HepG2 (cell line): ENCODE measurements around the gene GNAS-AS1. TPM values are rescaled to one million over a fixed set of nuclear protein-coding genes. Genes with fewer than 3 reads are reported as not detected.
A peak's percentile ranks its signal among the peaks of the same experiment; 100 is the strongest.

ENCODE experiments used
- ATAC-seq: fragments of 200-7000 bp; cut with Tn5 transposase; 3 replicates; pipeline ENCODE4 v1.9.1; 2020; ENCODE audit warnings: mild to moderate bottlenecking, moderate library complexity
- BruUV-seq: library from RNA; stranded (reverse); fragments of 400-500 nt; replicated peaks from 2 replicates; lab custom pipeline; 2021; lab: Mats Ljungman, UMichigan
- CTCF ChIA-PET: fragments of 300-600 bp; formaldehyde crosslinking; extraction: SDS; loops from one replicate; lab custom pipeline; 2021; ENCODE audit warnings: low total read pairs, inconsistent platforms, low intra/inter-chr PET ratio; lab: Yijun Ruan, JAX
- POLR2A ChIA-PET: fragments of 350-600 bp; sonication (Branson Sonifier 250); formaldehyde crosslinking; loops from one replicate; lab custom pipeline; 2020; ENCODE audit warnings: antibody characterized with exemption, inconsistent platforms; lab: Yijun Ruan, JAX
- DNase-seq: peaks from one replicate; pipeline ENCODE4 v3.0.0-alpha.2; 2015; ENCODE audit warnings: low spot score
- FAIRE-seq: peaks from 3 replicates; lab custom pipeline; 2011; peaks lifted over from hg19 to GRCh38; lab: Jason Lieb, UNC
- H2AFZ ChIP-seq: one replicate; pipeline ENCODE4 v1.6.1; 2011; ENCODE audit warnings: low read length, inconsistent platforms
- H3K27ac ChIP-seq: fragments of 300-600 bp; 3 replicates; pipeline ENCODE4 v1.8.0; 2011; ENCODE audit warnings: mixed run types, mild to moderate bottlenecking, mixed read lengths, low read length, inconsistent platforms; ENCODE audit not compliant: insufficient read depth; ENCODE audit errors: extremely low read length
- H3K27me3 ChIP-seq, 2 experiments: fragments of 200-600 bp in 1 of 2; 2 replicates in 1 of 2; 3 replicates in 1 of 2; pipeline versions ENCODE4 v1.6.0 to v1.8.0; 2011; ENCODE audit warnings: low read length in 2 of 2, mild to moderate bottlenecking in 2 of 2, moderate library complexity in 2 of 2, inconsistent platforms in 1 of 2; ENCODE audit not compliant: insufficient read depth in 2 of 2, control insufficient read depth in 1 of 2
- H3K36me3 ChIP-seq, 2 experiments: fragments of 200-600 bp in 1 of 2; replicated peaks in 1 of 2; 2 replicates in 1 of 2; 3 replicates in 1 of 2; pipeline versions ENCODE4 v1.5.1 to v1.8.0; 2011; ENCODE audit warnings: low read length in 2 of 2, inconsistent platforms in 1 of 2; ENCODE audit not compliant: insufficient read depth in 2 of 2, control insufficient read depth in 1 of 2
- H3K4me1 ChIP-seq: 2 replicates; pipeline ENCODE4 v1.5.1; 2012; ENCODE audit warnings: low read length, inconsistent platforms; ENCODE audit not compliant: insufficient read depth
- H3K4me2 ChIP-seq: 2 replicates; pipeline ENCODE4 v1.6.0; 2011; ENCODE audit warnings: low read depth, low read length, inconsistent platforms
- H3K4me3 ChIP-seq, 3 experiments: fragments of 200-600 bp in 1 of 3; sonication (generic), shearing (Covaris generic) in 1 of 3; replicated peaks in 1 of 3; 2 replicates each; pipeline ENCODE4 v1.5.1; 2011 to 2016; ENCODE audit warnings: low read length in 3 of 3, inconsistent platforms in 2 of 3, low read depth in 2 of 3, mild to moderate bottlenecking in 2 of 3, control low read depth in 1 of 3, mixed read lengths in 1 of 3; ENCODE audit not compliant: insufficient read depth in 1 of 3
- H3K79me2 ChIP-seq: one replicate; pipeline ENCODE4 v1.6.1; 2011; ENCODE audit warnings: low read length, inconsistent platforms; ENCODE audit not compliant: insufficient read depth
- H3K9ac ChIP-seq: 2 replicates; pipeline ENCODE4 v1.6.0; 2011; ENCODE audit warnings: mild to moderate bottlenecking, low read depth, low read length, inconsistent platforms; ENCODE audit not compliant: insufficient read depth
- H3K9me3 ChIP-seq: 2 replicates; pipeline ENCODE4 v1.5.1; 2012; ENCODE audit warnings: mild to moderate bottlenecking, low read length
- H4K20me1 ChIP-seq: 2 replicates; pipeline ENCODE4 v1.6.0; 2011; ENCODE audit warnings: inconsistent platforms, mild to moderate bottlenecking, low read length, moderate library complexity; ENCODE audit not compliant: insufficient read depth
- EED ChIP-seq: sonication (generic); formaldehyde crosslinking; IDR thresholded peaks from 2 replicates; pipeline ENCODE4 v1.5.0; 2020; ENCODE audit warnings: mild to moderate bottlenecking, missing genetic modification reagents
- HDAC1 ChIP-seq: sonication (generic); formaldehyde crosslinking; IDR thresholded peaks from 2 replicates; pipeline ENCODE4 v1.5.1; 2020; ENCODE audit warnings: mild to moderate bottlenecking, missing genetic modification reagents
- HOXA7 ChIP-seq: sonication (generic); formaldehyde crosslinking; IDR thresholded peaks from 2 replicates; pipeline ENCODE4 v1.8.1; 2022; ENCODE audit warnings: mild to moderate bottlenecking, missing genetic modification reagents, moderate library complexity
- MXI1 ChIP-seq: IDR thresholded peaks from 3 replicates; pipeline ENCODE4 v1.6.1; 2012; ENCODE audit warnings: low read depth, low read length, inconsistent platforms, borderline replicate concordance
- SRY ChIP-seq: sonication (generic); formaldehyde crosslinking; IDR thresholded peaks from 2 replicates; pipeline ENCODE4 v1.8.0; 2022; ENCODE audit warnings: mild to moderate bottlenecking, missing genetic modification reagents
- ZNF17 ChIP-seq: sonication (generic); formaldehyde crosslinking; IDR thresholded peaks from 2 replicates; pipeline ENCODE4 v1.5.0; 2020; ENCODE audit warnings: mild to moderate bottlenecking, missing genetic modification reagents
- ZNF20 ChIP-seq: sonication (generic); formaldehyde crosslinking; IDR thresholded peaks from 2 replicates; pipeline ENCODE4 v1.4.0; 2020; ENCODE audit warnings: mild to moderate bottlenecking, moderate library complexity, missing genetic modification reagents
- ZNF253 ChIP-seq: sonication (generic); formaldehyde crosslinking; IDR thresholded peaks from 2 replicates; pipeline ENCODE4 v1.8.0; 2022; ENCODE audit warnings: mild to moderate bottlenecking, missing genetic modification reagents, borderline replicate concordance
- WGBS: methylation state at CpG from one replicate; pipeline ENCODE4 v1.1.6; 2017; ENCODE audit warnings: low lambda C conversion rate; 5-methylcytosine and 5-hydroxymethylcytosine counted together
- in situ Hi-C: cut with HindIII; loops from 2 replicates; pipeline ENCODE4 v1.10.0; 2017; ENCODE audit warnings: low pct_unique_long_range_greater_than_20kb; ENCODE audit not compliant: extremely low pct_ligation_motif_present
- intact Hi-C: fragments of 100-400 bp; cut with micrococcal nuclease; formaldehyde crosslinking; loops from one replicate; pipeline ENCODE4 v1.10.0; 2022; ENCODE audit not compliant: unreplicated experiment
- polyA plus RNA-seq, 8 experiments: library from polyadenylated mRNA; depleted of rRNA in 3 of 8; stranded (reverse) in 7 of 8; unstranded in 1 of 8; fragments of >200 nt; fragmentation: Illumina TruSeq in 4 of 8; extraction: Trizol in 4 of 8; gene quantifications; 2 replicates each; pipeline versions ENCODE4 v1.2.1 to v1.2.3, GENCODE V29; 2011 to 2016; ENCODE audit warnings: low read depth in 4 of 8, missing spikeins in 1 of 8, mixed read lengths in 1 of 8; ENCODE audit not compliant: insufficient read depth in 1 of 8
- total RNA-seq, 5 experiments: library from RNA; depleted of rRNA; stranded (reverse); fragments of >200 nt; fragmentation: Illumina TruSeq; extraction: Trizol; gene quantifications; 2 replicates each; pipeline ENCODE4 v1.2.3, GENCODE V29; 2016; ENCODE audit warnings: low read depth in 1 of 5
- TF ChIP-seq, protein P1 (sequence below): sonication (generic); formaldehyde crosslinking; IDR thresholded peaks from 2 replicates; pipeline ENCODE4 v1.5.1; 2020; ENCODE audit warnings: mild to moderate bottlenecking, missing genetic modification reagents, moderate library complexity
- TF ChIP-seq, protein P2 (sequence below): fragments of 450-650 bp; IDR thresholded peaks from 2 replicates; pipeline ENCODE4 v1.6.1; 2016

Gene GNAS-AS1
- total and polyA plus RNA-seq, 2 of the 13 experiments (the other 11 are each of a cell fraction or from before 2014, with no cell fraction given), result not detected

DNA sequence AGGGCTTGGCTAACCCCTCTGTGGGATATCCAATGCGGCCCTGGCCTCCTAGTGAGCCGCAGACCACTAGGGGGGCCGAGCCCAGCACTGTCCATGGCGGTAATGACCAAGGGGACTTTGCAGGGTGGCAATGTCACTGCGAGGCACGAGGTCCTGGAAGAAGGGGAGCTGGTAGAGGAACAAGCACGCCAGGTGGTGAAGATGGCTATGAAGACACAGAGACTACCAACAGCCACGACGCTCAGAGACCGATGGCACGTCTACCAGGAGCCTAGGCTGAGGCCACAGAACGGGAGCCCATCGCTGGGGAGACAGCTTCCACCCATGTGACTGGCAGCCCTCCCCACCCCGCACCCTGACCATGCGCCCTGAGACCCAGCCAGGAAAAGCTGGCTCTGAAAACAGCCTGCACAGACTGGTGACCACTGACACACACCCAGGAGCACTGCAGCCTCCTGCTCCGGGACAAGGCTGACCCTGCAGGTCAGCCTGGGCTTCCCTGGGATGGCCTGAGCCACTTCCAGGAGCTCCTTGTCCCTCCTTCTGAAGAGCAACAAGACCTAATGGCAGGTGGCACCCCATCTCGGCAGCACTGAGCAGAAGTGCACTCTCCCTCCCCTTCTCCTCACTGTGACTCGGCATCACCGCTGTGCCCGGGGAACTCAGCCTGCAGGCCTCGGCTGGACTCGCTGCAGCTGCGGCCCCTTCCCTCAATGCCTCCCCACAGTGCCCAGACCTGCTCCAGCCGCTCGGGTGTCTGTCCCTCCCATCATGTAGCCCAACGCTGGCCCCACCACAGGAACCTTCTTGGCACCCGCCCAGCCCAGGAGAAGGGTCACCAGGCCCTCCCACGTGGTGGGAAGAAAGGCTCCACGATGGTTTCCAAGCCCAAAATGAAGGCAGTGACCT is 56.9 kb downstream of the GNAS-AS1 start:
- ChIA-PET POLR2A (no interaction called here), CTCF (no interaction called here)
- no peaks in the 10 kb centered on the region for H3K36me3 ChIP-seq
- H3K79me2 ChIP-seq, result no peaks in the 10 kb centered on the region
- no peak overlapping the region for H3K4me2 ChIP-seq
- DNase-seq (no peak), ATAC-seq (no peak; the same call in 2 of the 3 replicates), FAIRE-seq (no peak)
- no peaks in the 10 kb centered on the region for H3K4me1 ChIP-seq
- in situ Hi-C loops (no loop called here), intact Hi-C loops (no loop called here)
- H3K9me3 ChIP-seq, result no peaks in the 10 kb centered on the region
- no peak overlapping the region for H2AFZ ChIP-seq
- TF ChIP-seq HOXA7 (CRISPR knock-in tag) (no peak), ZNF253 (CRISPR knock-in tag) (no peak), ZNF17 (CRISPR knock-in tag) (no peak), HDAC1 (CRISPR knock-in tag) (no peak), MXI1 (0 out of 3 replicates have a peak, but pooled peaks have one; percentile 14), EED (CRISPR knock-in tag) (0 out of 2 replicates have a peak, but pooled peaks have one; percentile 23), ZNF20 (CRISPR knock-in tag) (no peak), SRY (CRISPR knock-in tag) (no peak)
- TF ChIP-seq, protein P1, sequence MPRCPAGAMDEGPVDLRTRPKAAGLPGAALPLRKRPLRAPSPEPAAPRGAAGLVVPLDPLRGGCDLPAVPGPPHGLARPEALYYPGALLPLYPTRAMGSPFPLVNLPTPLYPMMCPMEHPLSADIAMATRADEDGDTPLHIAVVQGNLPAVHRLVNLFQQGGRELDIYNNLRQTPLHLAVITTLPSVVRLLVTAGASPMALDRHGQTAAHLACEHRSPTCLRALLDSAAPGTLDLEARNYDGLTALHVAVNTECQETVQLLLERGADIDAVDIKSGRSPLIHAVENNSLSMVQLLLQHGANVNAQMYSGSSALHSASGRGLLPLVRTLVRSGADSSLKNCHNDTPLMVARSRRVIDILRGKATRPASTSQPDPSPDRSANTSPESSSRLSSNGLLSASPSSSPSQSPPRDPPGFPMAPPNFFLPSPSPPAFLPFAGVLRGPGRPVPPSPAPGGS (CRISPR knock-in tag), result no peak
- TF ChIP-seq, protein P2, sequence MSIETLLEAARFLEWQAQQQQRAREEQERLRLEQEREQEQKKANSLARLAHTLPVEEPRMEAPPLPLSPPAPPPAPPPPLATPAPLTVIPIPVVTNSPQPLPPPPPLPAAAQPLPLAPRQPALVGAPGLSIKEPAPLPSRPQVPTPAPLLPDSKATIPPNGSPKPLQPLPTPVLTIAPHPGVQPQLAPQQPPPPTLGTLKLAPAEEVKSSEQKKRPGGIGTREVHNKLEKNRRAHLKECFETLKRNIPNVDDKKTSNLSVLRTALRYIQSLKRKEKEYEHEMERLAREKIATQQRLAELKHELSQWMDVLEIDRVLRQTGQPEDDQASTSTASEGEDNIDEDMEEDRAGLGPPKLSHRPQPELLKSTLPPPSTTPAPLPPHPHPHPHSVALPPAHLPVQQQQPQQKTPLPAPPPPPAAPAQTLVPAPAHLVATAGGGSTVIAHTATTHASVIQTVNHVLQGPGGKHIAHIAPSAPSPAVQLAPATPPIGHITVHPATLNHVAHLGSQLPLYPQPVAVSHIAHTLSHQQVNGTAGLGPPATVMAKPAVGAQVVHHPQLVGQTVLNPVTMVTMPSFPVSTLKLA, result 0 out of 2 replicates have a peak, but pooled peaks have one; percentile 31
- peaks cover 34 to 93% of the 10 kb centered on the region in 2 experiments; a peak in 4 of 5 replicates for H3K27me3 ChIP-seq
- no TSS peak for BruUV-seq
- no peak overlapping the region for H3K27ac ChIP-seq
- H3K9ac ChIP-seq, result no peak overlapping the region
- H3K4me3 ChIP-seq, result no peak overlapping the region
- H4K20me1 ChIP-seq, result no peaks in the 10 kb centered on the region
- WGBS, result 34% methylated on average over 25 of the region's 29 CpGs
